ENCODE measurements around the gene DUSP22.

DUSP22 gene

GRCh38 chr6:349491-349921 is 57.2 kb downstream of the DUSP22 start:
- no peak for DNase-seq (ENCODE audit: extremely low read depth in 1 of 2, low read depth in 1 of 2)

DNA sequence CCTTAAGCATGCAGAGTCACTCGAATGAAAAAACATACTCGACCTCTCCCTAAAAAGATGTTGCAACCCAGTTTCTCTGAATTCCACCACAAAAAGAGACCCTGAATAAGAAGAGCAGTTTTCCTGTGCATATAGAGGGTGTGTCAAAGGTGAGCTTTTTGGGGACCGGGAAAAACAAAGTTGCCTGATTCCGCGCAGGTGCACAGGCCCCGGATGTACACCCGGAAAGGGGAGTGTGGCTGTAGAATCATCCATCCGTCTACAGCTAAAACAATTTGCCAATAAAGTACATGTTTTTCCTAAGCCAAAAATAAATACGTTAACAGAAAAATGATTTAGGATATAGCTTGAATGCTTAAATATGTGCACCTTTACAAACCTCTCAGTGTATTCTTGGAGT is 58.1 kb downstream of the DUSP22 start:
- no peak for DNase-seq (ENCODE audit: extremely low read depth in 1 of 2, low read depth in 1 of 2)

DNA sequence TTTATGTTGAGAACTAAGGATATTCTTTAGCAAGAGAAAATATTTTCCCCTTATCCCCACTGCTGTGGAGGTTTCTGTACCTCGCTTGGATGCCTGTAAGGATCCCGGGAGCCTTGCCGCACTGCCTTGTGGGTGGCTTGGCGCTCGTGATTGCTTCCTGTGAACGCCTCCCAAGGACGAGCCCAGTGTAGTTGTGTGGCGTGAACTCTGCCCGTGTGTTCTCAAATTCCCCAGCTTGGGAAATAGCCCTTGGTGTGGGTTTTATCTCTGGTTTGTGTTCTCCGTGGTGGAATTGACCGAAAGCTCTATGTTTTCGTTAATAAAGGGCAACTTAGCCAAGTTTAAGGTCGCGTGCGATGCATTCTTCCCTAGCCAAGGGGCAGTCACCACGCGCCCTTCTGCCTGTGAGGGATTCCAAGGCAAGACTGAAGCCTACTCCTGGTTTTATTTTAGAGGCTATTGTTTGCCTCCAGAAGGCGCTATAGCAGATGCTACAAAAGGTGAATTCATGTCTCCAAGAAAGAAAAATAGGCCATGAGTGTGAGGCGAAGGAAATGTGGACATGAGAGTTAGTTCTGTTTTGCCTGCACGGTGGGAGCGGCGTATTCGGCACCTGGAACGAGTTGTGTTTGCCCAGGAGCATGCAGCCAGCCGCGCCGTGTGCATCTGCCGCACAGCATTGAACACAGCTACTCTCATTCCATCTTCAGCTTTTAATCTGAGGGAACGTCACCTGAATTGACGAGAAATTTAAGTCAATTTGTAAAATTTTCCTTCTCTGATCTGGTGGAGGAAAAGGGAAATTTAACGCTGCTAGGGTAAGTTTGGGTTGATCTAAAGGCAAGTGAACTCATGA is 59.0 kb downstream of the DUSP22 start:
- DNase-seq (ENCODE audit: extremely low read depth in 1 of 2, low read depth in 1 of 2), result no peak

DNA sequence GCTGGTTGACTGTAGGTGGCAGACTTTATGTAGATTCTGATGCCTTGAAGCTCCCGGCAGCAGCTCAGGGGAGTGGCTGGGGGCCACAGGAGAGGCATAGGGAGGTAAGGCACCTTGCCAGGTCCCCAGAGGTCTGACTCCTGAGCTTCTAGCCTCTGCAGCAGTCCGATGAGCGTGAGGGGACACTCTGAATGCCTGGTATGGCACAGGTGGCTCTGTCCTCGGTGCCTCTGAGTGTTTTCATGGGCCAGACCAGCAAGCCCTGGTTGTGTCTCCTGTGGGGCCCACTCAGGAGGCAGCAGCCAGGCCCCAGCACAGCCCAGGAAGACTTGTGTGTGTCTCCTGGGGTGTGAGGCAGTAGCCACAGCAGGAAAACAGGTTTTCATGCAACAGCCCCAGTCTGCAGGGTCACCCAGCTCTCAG is 59.6 kb downstream of the DUSP22 start:
- no peak for DNase-seq (ENCODE audit: extremely low read depth in 1 of 2, low read depth in 1 of 2)

DNA sequence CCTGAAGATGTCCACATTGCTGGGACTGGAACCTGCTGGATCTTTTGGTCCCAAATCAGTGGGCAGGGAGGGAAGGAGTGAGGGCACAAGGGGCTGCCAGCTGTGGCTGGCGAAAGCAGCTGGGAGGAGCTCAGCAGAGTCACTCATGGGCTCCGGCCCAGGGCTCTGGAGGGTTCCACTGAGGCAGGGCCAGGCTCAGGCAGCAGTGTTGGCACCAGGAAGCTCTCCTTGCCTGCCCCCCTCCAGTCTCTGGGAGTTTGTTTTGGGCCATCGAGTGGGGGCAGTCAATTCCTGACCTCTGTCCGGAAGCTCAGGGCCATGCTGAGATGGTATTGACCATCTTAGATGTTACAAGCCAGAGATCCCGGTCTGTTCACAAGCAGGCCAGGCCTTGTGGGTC is 60.2 kb downstream of the DUSP22 start:
- no peak for DNase-seq (ENCODE audit: extremely low read depth in 1 of 2, low read depth in 1 of 2)

GRCh38 chr6:352896-353470 is 60.7 kb downstream of the DUSP22 start:
- no peak for DNase-seq (ENCODE audit: extremely low read depth in 1 of 2, low read depth in 1 of 2)

DNA sequence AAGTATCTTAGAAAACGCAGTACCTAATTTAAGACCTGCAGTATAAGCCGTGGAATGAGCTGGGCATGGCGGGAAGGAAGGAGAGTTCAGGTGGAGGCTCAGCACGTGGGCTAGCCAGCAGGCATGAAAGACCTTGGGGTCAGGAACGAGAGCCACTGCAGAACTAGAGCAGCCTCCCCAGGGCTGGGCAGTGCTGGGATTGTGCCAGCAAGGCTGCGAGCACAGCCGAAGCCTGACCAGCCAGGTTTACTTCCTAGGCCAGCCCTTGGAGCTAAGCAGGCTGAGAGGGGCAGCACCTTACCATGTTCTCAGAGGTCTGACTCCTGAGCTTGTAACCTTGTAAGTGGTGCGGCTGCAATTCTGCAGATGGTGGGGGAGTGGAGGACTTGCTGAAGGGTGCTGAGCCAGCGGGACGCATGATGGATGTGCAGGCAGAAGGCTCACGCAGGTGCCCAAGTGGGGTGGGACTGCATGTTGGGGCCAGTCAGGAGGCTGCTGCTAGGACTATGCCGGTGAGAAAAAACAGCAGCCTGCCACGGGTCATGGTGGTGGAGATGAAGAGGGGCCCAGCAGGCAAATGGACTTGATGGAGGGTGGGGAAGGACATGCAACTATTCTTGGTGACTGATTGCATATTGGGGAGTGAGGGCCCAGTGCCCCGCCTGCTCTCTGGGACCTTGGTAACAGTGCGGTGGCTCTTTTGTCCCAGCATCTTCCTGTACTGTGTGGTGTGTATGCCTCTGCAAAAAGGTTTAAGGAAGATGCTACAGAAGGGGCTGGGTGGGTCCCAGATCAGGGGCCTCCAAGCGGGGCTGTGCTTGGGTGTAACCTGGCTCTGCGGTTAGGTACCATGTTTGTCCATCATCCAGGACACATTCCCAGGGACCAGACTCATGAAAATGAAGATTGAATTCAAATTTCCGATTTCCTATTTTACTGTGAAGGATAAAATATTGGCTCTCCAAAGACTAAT is 61.6 kb downstream of the DUSP22 start:
- DNase-seq (ENCODE audit: extremely low read depth in 1 of 2, low read depth in 1 of 2), result no peak

DNA sequence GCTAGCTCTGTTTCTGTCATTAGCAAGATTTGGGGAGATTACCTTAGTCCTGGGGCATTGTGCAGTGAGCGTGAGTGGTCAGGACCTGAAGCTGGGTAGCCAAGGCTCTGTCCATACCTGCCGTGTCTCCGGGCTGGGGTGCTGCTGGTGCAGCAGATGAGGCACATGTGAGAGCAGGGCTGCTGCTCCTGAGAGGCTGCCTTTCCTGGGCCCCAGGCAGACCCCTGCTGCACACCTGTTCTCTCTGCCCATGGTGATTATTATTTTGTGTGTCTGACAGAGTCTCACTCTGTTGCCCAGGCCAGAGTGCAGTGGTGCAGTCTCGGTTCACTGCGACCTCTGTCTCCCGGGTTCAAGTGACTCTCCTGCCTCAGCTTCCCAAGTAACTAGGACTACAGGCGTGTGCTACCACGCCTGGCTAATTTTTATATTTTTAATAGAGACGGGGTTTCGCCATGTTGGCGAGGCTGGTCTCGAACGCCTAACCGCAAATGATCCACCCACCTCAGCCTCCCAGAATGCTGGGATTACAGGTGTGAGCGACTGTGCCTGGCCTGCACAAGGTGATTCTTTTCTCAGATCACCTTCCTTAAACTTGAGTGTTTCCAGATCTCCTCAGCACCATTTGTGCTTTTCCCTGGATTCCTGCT is 62.5 kb downstream of the DUSP22 start:
- DNase-seq (ENCODE audit: extremely low read depth in 1 of 2, low read depth in 1 of 2), result no peak

DNA sequence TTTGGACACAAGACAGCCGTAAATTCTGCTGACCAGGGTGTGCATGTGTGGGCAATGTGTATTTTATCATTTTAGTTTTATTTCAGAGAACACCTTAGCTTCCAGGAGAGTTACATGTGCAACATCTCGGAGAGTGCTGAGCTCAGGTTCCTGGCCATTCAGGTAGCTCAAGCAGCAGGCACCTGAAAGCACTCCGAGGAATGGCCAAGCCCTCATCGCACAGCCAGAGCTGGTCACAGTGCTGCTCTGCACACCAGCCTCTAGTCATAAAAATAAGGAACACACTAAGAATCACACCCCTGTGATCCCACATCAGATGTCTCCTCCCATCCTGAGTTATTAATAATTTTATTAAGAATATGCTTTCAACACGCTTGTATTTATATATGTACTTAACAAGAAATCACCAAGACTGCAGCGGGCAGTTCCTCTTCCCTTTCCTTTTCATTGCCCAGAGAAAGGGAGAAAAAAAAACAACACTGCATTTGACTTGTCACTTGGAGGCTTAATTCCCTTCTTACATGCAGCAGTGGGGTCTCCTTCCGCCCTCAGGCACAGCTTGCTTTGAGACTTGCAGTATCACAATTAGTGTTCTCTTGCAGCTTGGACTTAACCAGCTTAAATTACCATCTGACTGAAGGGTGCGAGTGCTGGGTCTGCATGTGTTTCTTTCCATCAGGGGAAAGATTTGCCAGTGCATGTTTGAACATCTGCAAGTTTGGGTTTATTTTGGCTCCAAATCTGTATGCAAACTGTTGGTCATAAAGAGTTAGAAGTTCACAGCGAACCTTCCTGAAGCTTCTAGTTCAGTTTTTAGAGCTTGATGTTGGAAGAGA is 63.3 kb downstream of the DUSP22 start:
- DNase-seq (ENCODE audit: extremely low read depth in 1 of 2, low read depth in 1 of 2), result no peak

DNA sequence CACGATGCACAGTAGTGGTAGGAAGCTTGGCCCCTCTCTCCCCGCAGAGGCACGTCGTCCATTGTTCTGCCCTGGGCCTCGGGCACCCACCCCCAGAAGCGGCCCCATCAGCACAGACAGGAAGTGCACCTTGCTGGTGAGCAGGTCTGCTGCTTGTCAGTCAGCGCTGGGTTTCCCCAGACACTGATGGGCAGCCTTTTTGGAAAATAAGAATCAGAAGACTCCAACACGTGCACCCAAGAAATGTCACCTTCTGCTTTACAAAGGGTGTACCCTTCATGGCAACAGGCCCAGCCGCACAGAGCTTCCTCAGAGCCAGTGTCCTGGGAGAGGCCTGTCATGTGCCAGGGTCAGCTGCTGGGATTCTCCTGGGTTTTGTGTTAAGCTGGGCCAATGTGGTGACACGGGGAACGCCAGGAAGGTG is 64.6 kb downstream of the DUSP22 start:
- no peak for DNase-seq (ENCODE audit: extremely low read depth in 1 of 2, low read depth in 1 of 2)

- DNase-seq (ENCODE audit: extremely low read depth in 1 of 2, low read depth in 1 of 2), result no peak
Observed at GRCh38 chr6:357261-357790, 65.0 kb downstream of the DUSP22 start.

DNA sequence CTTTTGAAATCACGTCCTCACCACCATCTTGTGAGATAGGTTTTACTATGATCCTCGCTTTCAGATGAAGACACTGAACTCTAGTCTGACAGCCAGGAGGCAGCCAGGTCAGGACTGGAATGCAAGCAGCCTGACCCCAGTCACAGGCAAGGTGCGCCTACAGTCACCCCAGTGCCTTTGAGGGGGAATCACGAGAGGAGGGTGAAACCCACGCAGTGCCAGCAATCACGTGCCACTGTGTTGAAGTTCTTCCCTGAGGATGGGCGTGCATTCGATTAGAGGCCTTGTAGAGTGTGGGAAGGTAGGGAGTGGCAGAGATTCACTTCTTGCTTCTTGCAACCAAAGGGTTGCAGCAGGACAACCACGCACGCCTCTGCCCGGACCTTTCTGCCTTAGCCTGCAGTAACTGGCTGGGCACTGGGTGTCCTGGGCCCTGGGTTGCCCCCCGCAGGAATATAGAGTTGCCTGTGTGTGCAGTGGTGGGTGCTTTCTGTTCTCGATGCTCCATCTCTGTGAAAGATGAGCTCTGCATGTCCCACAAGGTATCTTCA is 65.6 kb downstream of the DUSP22 start:
- DNase-seq (ENCODE audit: extremely low read depth in 1 of 2, low read depth in 1 of 2), result no peak

DNA sequence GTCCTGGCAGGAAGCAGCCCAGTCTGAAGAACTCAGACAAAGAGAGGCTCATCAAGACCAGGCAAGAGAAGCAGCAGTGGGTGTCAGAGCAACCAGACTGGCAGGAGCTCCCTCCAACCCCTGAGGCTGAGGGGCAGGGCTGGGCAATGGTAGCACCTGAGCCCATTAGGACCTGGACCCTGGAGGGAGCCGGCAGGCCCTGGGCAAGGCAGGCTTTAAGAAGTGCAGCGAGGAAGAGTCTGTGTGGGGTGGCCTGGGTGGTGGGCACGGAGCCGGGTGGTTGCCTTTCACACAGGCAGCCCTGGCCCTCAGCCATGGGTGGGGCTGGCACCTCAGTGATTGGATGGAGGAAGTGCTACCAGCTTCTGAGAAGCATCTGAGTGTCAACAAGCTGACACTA is 66.1 kb downstream of the DUSP22 start:
- no peak for DNase-seq (ENCODE audit: extremely low read depth in 1 of 2, low read depth in 1 of 2)

GRCh38 chr6:358847-359246 is 66.6 kb downstream of the DUSP22 start:
- no peak for DNase-seq (ENCODE audit: extremely low read depth in 1 of 2, low read depth in 1 of 2)

GRCh38 chr6:359261-360035 is 67.2 kb downstream of the DUSP22 start:
- no peak for DNase-seq (ENCODE audit: extremely low read depth in 1 of 2, low read depth in 1 of 2)

- DNase-seq (ENCODE audit: extremely low read depth in 1 of 2, low read depth in 1 of 2), result no peak
Observed at GRCh38 chr6:360349-360748, 68.1 kb downstream of the DUSP22 start.

DNA sequence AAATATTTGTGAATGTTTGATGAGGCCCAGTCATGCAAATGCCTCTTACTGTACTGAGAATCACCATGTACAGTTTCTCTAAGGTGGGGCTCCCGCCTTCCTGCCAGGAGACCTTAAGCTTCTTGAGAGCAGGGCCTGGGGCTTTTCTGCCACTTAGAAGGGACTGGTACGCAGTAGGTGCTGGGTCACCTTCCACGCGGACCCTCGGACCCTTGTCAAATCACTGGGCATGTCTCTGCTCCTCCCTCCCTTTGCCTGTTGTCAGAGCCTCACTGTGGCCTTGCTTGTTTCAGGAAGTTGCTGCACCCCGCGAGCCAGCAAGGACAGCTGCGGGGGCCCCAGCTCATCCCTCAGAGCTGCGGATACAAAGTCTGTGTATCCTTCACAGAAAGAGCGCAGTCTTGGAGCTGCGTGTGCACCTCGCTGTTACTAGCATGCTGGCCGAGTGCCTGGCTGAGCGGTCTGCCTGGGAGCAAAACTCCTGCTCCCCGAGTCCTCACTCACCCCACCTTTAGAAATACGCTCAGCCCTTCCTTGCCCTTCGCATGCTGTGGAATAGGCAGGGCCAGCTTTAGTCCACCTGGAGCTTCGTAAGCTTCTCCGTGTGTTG is 68.6 kb downstream of the DUSP22 start:
- DNase-seq (ENCODE audit: extremely low read depth in 1 of 2, low read depth in 1 of 2), result no peak

DNA sequence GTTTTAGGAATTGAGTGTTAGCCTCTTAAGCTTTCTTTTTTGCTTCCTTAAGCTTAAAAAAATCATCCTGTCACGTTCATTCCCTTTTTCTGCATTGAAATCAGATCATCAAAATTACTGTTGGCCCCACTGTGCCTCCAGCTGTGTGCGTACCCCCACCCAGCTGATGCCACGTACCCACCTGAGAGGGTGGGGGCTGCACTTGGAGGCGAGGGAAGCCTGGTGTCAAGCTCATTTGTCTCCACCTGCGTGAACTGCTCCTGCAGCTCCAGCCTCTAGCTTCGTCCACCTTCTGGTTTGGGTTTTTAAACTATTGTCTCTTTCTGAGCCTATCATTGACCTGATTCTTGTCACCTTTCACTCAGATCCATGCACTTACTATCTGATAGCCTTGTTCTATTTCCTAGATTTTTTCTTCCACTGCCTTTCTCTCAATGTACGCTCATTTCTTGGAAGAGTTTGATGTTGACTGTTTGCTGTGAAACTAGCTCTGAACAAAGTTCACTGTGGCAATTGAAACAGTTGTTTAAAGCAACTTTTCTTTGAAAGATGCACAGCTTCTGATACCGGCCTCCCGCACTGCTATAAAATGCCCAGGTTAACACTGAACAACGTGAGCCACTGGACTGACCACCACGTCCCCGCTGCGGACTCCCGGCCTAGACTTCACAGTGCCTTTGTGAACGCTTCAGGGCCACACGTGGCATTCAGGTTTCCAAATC is 69.3 kb downstream of the DUSP22 start:
- no peak for DNase-seq (ENCODE audit: extremely low read depth in 1 of 2, low read depth in 1 of 2)
